ENCODE results near the gene LPP.
A peak's percentile ranks its signal among the peaks of the same experiment; 100 is the strongest.

The LPP gene

DNA sequence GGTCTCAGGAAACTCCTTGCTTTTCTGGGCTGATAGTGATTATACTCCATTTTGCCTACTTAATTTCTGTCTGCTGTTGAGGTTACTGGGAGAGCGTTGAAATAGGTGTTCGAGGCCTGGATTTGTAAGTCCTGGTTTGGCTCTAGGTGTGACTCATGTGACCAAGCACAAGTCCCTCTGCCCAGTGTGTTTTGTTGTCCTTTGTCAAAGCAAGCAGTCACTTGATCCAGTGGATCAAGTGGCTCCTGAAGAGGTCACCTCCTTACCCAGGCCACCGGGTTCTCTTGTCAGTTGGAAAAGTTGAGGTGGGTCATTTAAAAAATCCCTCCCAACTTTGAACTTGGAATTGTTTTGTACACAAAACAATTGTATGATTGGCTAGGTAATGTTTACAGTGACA, 70.0 kb downstream of the LPP start:
- DNase-seq = no peak

- no peak for DNase-seq
These were observed 73.5 kb downstream of the LPP start for GRCh38 chr3:188227442-188227841.

GRCh38 chr3:188229177-188229576, 75.2 kb downstream of the LPP start:
- no peak for DNase-seq

DNA sequence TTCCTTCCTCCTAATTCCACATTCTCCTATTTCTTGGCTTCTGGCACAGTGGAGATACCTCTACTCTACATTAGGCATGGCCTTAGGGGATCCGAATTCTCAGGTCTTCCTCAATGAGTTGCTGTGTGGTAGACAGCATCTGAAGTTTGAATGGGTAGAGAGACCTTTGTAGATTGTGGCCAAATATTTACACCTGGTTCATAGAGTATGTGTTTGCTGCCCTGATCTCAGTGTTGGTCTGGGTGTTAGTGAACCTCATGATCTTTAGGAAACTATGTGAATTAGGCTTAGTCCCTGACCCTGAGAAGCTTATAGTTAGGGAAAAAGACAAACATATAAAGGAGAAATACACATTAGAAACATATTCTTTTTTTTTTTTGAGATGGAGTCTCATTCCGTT, 75.8 kb downstream of the LPP start:
- DNase-seq = no peak

- no peak for DNase-seq
These were observed 77.0 kb downstream of the LPP start for GRCh38 chr3:188230962-188231361.

DNA sequence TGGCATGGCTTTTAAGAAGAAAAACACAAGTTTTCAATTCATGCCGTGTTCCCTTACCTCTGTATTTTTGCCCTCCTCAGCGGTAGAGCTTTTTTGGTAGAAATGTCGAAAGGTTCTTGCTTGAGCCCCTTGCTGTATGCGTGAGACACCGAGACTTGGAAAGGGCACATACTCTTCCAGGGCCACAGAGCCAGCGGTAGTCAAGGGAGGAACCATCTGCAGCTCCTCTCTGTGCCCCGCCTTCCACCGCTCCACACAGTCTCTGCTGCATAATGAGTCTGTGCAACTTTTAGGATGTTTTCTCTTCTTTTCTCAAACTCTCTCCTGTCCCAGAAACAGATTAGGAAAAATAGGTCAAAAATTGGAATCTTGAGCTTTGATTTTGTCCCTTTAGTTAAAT, 77.5 kb downstream of the LPP start:
- no peak for DNase-seq

GRCh38 chr3:188232656-188233055, 78.7 kb downstream of the LPP start:
- no peak for DNase-seq

DNA sequence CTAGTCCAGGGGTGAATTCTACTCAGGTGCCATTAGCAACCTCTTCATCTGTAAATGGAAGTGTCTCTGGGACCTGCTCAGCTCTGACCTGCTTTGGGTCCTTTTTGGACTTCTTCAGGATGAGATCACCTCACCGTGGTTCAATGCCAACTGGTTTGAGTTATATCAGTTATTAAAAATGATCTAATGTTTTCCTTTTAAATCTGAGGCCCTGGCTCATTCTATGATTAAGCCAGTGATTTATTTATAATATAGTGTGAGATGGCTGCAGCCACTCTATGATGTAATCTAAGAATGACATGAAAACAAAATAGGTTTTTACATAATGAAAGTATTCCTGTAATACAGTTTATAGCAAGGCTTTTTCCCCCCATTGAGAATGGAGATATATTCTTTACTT, 79.4 kb downstream of the LPP start:
- DNase-seq = no peak

DNA sequence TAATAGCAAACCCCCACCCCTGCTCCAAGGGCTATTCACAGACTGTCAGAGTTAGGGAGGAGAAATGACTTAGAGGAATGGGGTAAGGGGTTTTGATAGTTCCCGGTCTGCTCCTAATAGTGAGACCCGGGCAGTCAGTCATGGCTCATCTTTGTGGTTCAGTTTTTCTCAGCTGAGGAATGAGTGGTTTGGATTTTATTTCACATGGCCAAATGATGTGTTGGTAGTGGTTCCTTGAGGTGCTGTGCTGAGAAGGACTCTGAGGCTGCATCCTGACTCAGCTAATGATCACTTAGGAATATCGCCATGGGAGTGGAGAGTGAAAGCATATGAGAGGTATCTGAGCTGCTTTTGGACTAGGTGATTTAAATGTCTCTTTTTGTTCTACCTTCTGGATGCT, 80.2 kb downstream of the LPP start:
- no peak for DNase-seq

- no peak for DNase-seq
These were observed 82.3 kb downstream of the LPP start for GRCh38 chr3:188236271-188236670.

GRCh38 chr3:188239035-188239434, 85.1 kb downstream of the LPP start:
- DNase-seq = no peak

DNA sequence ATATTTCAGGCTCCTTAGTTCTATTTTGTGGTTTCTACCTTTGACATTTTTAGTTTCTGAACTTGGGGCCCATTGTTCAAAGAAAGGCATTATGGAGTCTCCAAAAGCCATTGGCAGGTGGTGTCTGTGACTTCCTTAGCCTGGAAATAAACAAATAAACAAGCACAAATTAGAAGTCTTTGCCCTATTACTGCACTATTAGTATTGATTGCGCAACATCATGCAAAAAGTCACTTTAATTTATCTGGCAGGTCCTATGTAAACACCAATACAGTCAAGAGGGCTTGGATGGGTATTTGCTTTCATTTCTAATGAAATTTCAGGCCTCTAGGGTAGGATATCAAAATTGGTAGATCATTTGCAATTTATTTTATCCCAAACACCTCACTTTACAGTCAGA, 85.6 kb downstream of the LPP start:
- DNase-seq = no peak

- no peak for DNase-seq
These were observed 86.4 kb downstream of the LPP start for GRCh38 chr3:188240189-188240981.

- peak; percentile 34 for DNase-seq
These were observed 87.1 kb downstream of the LPP start for GRCh38 chr3:188241072-188241471.

DNA sequence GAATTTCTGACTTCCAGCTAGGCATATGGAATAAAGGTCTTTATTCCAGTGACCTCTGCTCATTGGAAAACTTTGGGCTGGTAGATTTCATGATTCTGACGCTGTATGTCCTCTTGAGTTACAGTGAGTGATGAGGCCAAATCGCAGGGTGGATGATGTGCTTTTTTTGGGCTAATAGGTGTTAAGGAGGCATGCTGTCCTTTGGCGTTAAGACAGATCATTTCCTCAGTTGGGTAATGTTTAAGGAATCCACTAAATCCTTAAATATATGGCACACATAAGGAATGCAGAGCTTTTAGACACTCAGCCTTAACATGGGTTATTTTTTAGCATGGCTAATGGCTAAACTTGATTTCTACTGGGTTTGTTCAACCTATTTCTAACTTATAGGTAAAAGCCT, 87.9 kb downstream of the LPP start:
- no peak for DNase-seq

DNA sequence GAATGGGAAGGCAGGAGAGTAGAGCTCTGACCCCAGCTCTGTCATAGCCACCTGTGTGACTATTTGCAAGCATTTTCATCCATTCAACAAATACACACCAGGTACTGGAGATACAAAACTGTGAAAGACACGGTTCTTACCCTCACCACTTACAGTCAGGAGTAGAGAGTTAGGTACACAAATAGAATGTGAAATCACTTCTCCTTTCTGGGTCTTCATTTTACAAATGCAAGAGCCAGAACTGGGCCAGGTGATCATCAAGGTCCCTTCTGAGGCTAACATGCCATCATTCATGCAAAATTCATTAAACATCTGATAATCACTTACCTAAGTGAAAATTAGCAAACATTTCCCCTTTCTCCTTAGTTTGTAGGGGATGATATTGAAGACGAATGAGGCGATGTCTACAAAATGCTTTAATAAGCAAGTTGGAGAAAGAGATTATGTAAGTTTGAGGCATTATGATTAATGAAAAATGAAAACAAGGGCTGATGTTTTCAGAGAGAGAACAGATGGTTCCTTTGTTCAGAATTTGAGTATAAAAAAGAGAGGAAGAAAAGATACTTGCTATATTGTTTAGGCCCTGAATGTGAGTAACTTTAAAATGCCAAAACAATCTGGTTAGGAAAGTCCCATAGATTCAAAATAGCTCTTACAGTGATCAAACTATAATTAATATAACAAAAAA, 88.6 kb downstream of the LPP start:
- no peak for DNase-seq

DNA sequence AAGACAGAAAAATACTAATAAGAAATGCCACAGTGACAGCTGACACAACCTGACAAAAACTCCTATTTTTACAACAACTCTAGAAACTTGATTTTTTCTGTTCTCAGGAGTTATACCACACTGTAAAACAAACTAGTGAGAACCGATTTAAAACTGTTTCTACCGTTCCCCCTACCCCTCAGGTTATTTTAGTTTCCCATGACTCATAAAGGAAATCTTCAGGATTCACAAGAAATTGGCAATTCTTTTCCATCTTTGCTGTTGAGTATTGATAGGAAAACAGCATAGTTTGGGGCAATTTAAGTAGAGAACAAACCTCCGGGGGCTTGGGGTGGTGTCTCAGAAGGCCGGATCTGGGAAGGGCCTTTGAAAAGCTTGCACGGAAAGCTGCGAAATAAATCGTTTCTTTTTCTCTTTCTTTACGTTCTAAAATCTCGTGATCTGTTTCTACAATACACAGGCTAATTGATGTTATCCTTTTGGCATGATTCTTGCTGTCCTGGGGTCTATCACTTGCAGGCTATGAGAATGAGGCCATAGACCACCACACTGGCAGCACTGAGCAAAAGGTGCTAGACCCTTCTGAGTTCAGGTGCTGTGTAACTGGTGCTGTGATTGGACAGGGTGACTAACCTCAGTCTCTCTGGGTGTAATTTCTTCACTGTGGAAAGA, 89.3 kb downstream of the LPP start:
- DNase-seq = no peak

DNA sequence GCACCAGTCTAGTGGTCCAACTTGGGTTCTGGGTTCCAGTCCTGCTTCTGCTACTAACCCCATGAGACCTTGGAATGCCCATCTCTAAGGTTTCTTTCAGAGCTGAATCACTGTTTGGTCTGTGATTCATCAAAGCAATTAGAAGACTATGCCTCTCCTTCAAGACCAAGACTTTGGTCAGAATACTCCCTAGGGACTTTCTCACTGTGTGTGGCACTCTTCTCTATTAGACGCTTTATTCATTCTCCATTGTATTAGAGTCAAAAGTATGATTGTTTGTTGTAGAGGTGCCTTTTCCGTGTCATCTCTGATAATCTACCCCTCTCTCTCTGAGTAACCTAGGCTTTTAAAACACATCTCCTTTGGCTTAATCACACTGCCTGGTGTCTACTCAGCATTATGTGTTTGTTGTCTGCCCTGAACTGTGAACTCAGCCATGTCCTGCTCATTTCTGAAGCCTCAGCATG, 90.5 kb downstream of the LPP start:
- DNase-seq = no peak

- DNase-seq = no peak
These were observed 92.9 kb downstream of the LPP start for GRCh38 chr3:188246905-188247304.

- no peak for DNase-seq
These were observed 94.1 kb downstream of the LPP start for GRCh38 chr3:188248036-188248561.

DNA sequence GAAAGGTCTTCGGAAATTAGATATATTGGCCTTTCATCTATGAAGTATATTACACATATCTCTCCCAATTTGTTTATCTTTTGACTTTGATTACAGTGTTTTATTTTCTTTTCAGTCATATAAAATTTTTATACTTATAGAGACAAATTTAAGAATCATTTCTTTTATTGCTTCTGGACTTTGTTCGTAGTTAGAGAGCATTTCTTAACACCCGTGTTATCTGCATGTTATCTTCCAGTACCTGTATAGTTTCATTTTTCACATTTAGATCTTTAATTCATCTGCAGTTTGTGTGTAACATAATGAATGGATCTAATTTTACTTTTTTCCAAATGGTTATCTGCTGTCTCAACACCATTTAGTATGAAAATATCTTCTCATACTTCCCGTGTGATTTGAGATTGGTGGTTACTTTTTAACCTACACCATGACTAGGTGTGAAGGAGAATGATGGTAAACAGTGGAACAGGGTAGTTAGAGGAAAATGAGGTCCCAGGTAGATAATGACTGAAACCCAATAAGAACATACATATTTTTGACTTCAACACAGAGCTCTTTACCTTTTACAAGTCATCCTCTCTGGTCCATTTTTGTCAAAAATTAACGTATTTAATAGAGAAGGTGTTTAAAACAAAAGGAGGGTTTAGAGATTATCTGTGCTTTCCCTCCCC, 99.3 kb downstream of the LPP start:
- no peak for DNase-seq

GRCh38 chr3:188253800-188254452, 100.0 kb downstream of the LPP start:
- DNase-seq = no peak

All from midbrain (tissue), 1 donor.